Lower lobe of right lung (tissue), 2 donors: ENCODE measurements around the gene LMNA. TPM values are rescaled to one million over a fixed set of nuclear protein-coding genes. Genes with fewer than 3 reads are reported as not detected.
A peak's percentile ranks its signal among the peaks of the same experiment; 100 is the strongest.

Experiments
- ATAC-seq, 2 donors: fragments of 200-7000 bp; cut with Tn5 transposase; one replicate each; pipeline ENCODE4 v1.9.1; 2020 to 2022; ENCODE audit warnings: mild to moderate bottlenecking in 2 of 2, moderate library complexity in 2 of 2
- DNase-seq: peaks from one replicate; pipeline ENCODE4 v3.0.0-alpha.2; 2020
- H3K27ac ChIP-seq: fragments of 200-600 bp; one replicate; pipeline ENCODE4 v1.8.0; 2022
- H3K27me3 ChIP-seq: fragments of 200-600 bp; one replicate; pipeline ENCODE4 v1.8.0; 2022; ENCODE audit warnings: low read depth
- H3K36me3 ChIP-seq: fragments of 200-600 bp; one replicate; pipeline ENCODE4 v1.8.0; 2022; ENCODE audit warnings: mild to moderate bottlenecking
- H3K4me1 ChIP-seq: fragments of 200-600 bp; one replicate; pipeline ENCODE4 v1.8.0; 2022
- H3K4me3 ChIP-seq: fragments of 200-600 bp; one replicate; pipeline ENCODE4 v1.8.0; 2022; ENCODE audit warnings: mild to moderate bottlenecking
- H3K9me3 ChIP-seq: fragments of 200-600 bp; one replicate; pipeline ENCODE4 v1.8.0; 2022
- CTCF ChIP-seq: fragments of 200-600 bp; IDR thresholded peaks from one replicate; pipeline ENCODE4 v1.8.0; 2022; ENCODE audit warnings: antibody characterized with exemption, mild to moderate bottlenecking
- intact Hi-C: fragments of 100-400 bp; cut with DNase I; formaldehyde crosslinking; loops from one replicate; pipeline ENCODE4 v1.11.0; 2022
- total RNA-seq: library from RNA; stranded (reverse); fragmentation: NEBNext Ultra II Directional; extraction: Animal tissue kit (Norgen Biotek cat#: 25700); gene quantifications from one replicate; pipeline ENCODE4 v1.2.1, GENCODE V29; 2021
- donor health status: DM: no; HTN: yes; CAD: no; lungs with severe emphysema.

LMNA gene
- total RNA-seq, 1 donor from 2014 or later = 235 TPM

GRCh38 chr1:156160743-156161171 lies 46.2 kb downstream of the LMNA start:
- no peaks in the 10 kb centered on the region for H3K9me3 ChIP-seq
- H3K36me3 ChIP-seq = no peaks in the 10 kb centered on the region
- DNase-seq (peak; percentile 69), ATAC-seq (peak; percentile 41 to 73)
- peak overlapping the region; percentile 52 for H3K4me3 ChIP-seq
- intact Hi-C loops = no loop called here
- H3K27ac ChIP-seq = peak overlapping the region; percentile 53
- no peak for TF ChIP-seq CTCF
- H3K27me3 ChIP-seq = no peaks in the 10 kb centered on the region
- H3K4me1 ChIP-seq = peaks cover 27% of the 10 kb centered on the region

- peak; percentile 67 to 83 for ATAC-seq
- no peak for TF ChIP-seq CTCF
- DNase-seq = peak; percentile 68
- Histone ChIP-seq H3K27ac (peak overlapping the region; percentile 75), H3K27me3 (no peaks in the 10 kb centered on the region), H3K9me3 (no peaks in the 10 kb centered on the region), H3K4me1 (peaks cover 27% of the 10 kb centered on the region), H3K4me3 (no peak overlapping the region), H3K36me3 (no peaks in the 10 kb centered on the region)
- intact Hi-C loops = no loop called here
Measured at GRCh38 chr1:156162430-156163037, 48.0 kb downstream of the LMNA start.

- Histone ChIP-seq H3K4me3 (no peak overlapping the region), H3K27me3 (no peaks in the 10 kb centered on the region), H3K36me3 (no peaks in the 10 kb centered on the region), H3K27ac (no peak overlapping the region), H3K4me1 (peaks cover 27% of the 10 kb centered on the region), H3K9me3 (no peaks in the 10 kb centered on the region)
- TF ChIP-seq CTCF = no peak
- DNase-seq (peak; percentile 17), ATAC-seq (no peak)
- intact Hi-C loops = no loop called here
Measured at GRCh38 chr1:156163712-156164111, 49.2 kb downstream of the LMNA start.

- peak; percentile 4 for DNase-seq
Measured at GRCh38 chr1:156164125-156164831, 49.8 kb downstream of the LMNA start.

GRCh38 chr1:156165083-156165482 lies 50.6 kb downstream of the LMNA start:
- Histone ChIP-seq H3K27me3 (no peaks in the 10 kb centered on the region), H3K27ac (no peak overlapping the region), H3K4me3 (no peak overlapping the region), H3K36me3 (no peaks in the 10 kb centered on the region), H3K9me3 (no peaks in the 10 kb centered on the region), H3K4me1 (peaks cover 26% of the 10 kb centered on the region)
- DNase-seq (no peak), ATAC-seq (no peak)
- intact Hi-C loops = no loop called here
- no peak for TF ChIP-seq CTCF

More at GRCh38 chr1:156164125-156164831, 49.8 kb downstream of the LMNA start:
- H3K4me3 ChIP-seq = no peak overlapping the region
- no peaks in the 10 kb centered on the region for H3K9me3 ChIP-seq
- H3K27me3 ChIP-seq = no peaks in the 10 kb centered on the region
- no peak overlapping the region for H3K27ac ChIP-seq
- no peaks in the 10 kb centered on the region for H3K36me3 ChIP-seq
- ATAC-seq = no peak
- TF ChIP-seq CTCF = no peak
- intact Hi-C loops = no loop called here
- H3K4me1 ChIP-seq = peaks cover 27% of the 10 kb centered on the region
